Activated CD4-positive, alpha-beta memory T cell treated with anti-CD3 and anti-CD28 coated beads, Interleukin-2, amount 10 ng/mL, durations not matched to agents 7 days and 5 days (primary cell): ENCODE results near the gene ZNF608. TPM values are rescaled to one million over a fixed set of nuclear protein-coding genes. Genes with fewer than 3 reads are reported as not detected.

ENCODE experiments used
- CTCF ChIA-PET: fragments of 350-600 bp; sonication (Branson Sonifier 250); formaldehyde crosslinking; loops from one replicate; lab custom pipeline; 2021; ENCODE audit warnings: antibody characterized with exemption, inconsistent platforms; lab: Charles Lee
- POLR2A ChIA-PET: fragments of 350-600 bp; sonication (Branson Sonifier 250); formaldehyde crosslinking; loops from one replicate; lab custom pipeline; 2021; ENCODE audit warnings: antibody characterized with exemption; lab: Charles Lee
- DNase-seq: peaks from one replicate; pipeline ENCODE4 v3.0.0-alpha.2; 2020
- H3K27ac Mint-ChIP-seq: one replicate; pipeline ENCODE4 v1.8.0; 2021; ENCODE audit warnings: mild to moderate bottlenecking, mixed read lengths
- H3K27me3 Mint-ChIP-seq: one replicate; pipeline ENCODE4 v1.8.0; 2021; ENCODE audit warnings: mixed read lengths
- H3K36me3 Mint-ChIP-seq: one replicate; pipeline ENCODE4 v1.8.0; 2021; ENCODE audit warnings: low read depth, mixed read lengths
- H3K4me1 Mint-ChIP-seq: one replicate; pipeline ENCODE4 v1.8.0; 2021; ENCODE audit warnings: mixed read lengths
- H3K4me3 Mint-ChIP-seq: one replicate; pipeline ENCODE4 v1.8.0; 2021; ENCODE audit warnings: mild to moderate bottlenecking, mixed read lengths
- H3K9me3 Mint-ChIP-seq: one replicate; pipeline ENCODE4 v1.8.0; 2021; ENCODE audit warnings: mixed read lengths
- total RNA-seq, 2 experiments: library from RNA; stranded (reverse); gene quantifications; one replicate each; pipeline ENCODE4 v1.2.3, GENCODE V29; 2021

The ZNF608 gene
- total RNA-seq, 2 experiments from 2014 or later: not detected

GRCh38 chr5:124772457-124773200 lies 26.2 kb upstream of the ZNF608 start:
- H3K36me3 Mint-ChIP-seq: no peaks in the 10 kb centered on the region
- no peaks in the 10 kb centered on the region for H3K9me3 Mint-ChIP-seq
- ChIA-PET CTCF (no interaction called here), POLR2A (no interaction called here)
- H3K4me1 Mint-ChIP-seq: no peaks in the 10 kb centered on the region
- DNase-seq: no peak
- H3K27ac Mint-ChIP-seq: no peak overlapping the region
- no peak overlapping the region for H3K4me3 Mint-ChIP-seq
- H3K27me3 Mint-ChIP-seq: no peaks in the 10 kb centered on the region

GRCh38 chr5:124771761-124772160 lies 25.3 kb upstream of the ZNF608 start:
- ChIA-PET CTCF (no interaction called here), POLR2A (no interaction called here)
- no peak overlapping the region for H3K4me3 Mint-ChIP-seq
- H3K9me3 Mint-ChIP-seq: no peaks in the 10 kb centered on the region
- no peak for DNase-seq
- no peaks in the 10 kb centered on the region for H3K4me1 Mint-ChIP-seq
- no peak overlapping the region for H3K27ac Mint-ChIP-seq
- H3K27me3 Mint-ChIP-seq: no peaks in the 10 kb centered on the region
- H3K36me3 Mint-ChIP-seq: no peaks in the 10 kb centered on the region

- no peaks in the 10 kb centered on the region for H3K4me1 Mint-ChIP-seq
- no peak overlapping the region for H3K4me3 Mint-ChIP-seq
- H3K27ac Mint-ChIP-seq: no peak overlapping the region
- H3K36me3 Mint-ChIP-seq: no peaks in the 10 kb centered on the region
- DNase-seq: no peak
- CTCF ChIA-PET: no interaction called here
- POLR2A ChIA-PET: no interaction called here
- H3K9me3 Mint-ChIP-seq: no peaks in the 10 kb centered on the region
- no peaks in the 10 kb centered on the region for H3K27me3 Mint-ChIP-seq
Observed at GRCh38 chr5:124764992-124765611, 18.7 kb upstream of the ZNF608 start.

GRCh38 chr5:124764585-124764984 lies 18.1 kb upstream of the ZNF608 start:
- no peak for DNase-seq
- Mint-ChIP-seq H3K4me3 (no peak overlapping the region), H3K4me1 (no peaks in the 10 kb centered on the region), H3K9me3 (no peaks in the 10 kb centered on the region), H3K27me3 (no peaks in the 10 kb centered on the region), H3K36me3 (no peaks in the 10 kb centered on the region), H3K27ac (no peak overlapping the region)
- POLR2A ChIA-PET: no interaction called here
- CTCF ChIA-PET: no interaction called here

- POLR2A ChIA-PET: no interaction called here
Observed at GRCh38 chr5:124761010-124761409, 14.6 kb upstream of the ZNF608 start.

GRCh38 chr5:124760608-124761007 lies 14.2 kb upstream of the ZNF608 start:
- H3K4me1 Mint-ChIP-seq: no peaks in the 10 kb centered on the region

More at GRCh38 chr5:124761010-124761409, 14.6 kb upstream of the ZNF608 start:
- DNase-seq: no peak
- Mint-ChIP-seq H3K27ac (no peak overlapping the region), H3K4me1 (no peaks in the 10 kb centered on the region), H3K36me3 (no peaks in the 10 kb centered on the region), H3K4me3 (no peak overlapping the region), H3K9me3 (no peaks in the 10 kb centered on the region), H3K27me3 (no peaks in the 10 kb centered on the region)
- CTCF ChIA-PET: no interaction called here

GRCh38 chr5:124755565-124755964 lies 9.1 kb upstream of the ZNF608 start:
- Mint-ChIP-seq H3K27me3 (no peaks in the 10 kb centered on the region), H3K4me3 (no peak overlapping the region), H3K36me3 (no peaks in the 10 kb centered on the region), H3K27ac (no peak overlapping the region), H3K4me1 (no peaks in the 10 kb centered on the region), H3K9me3 (peaks cover 3% of the 10 kb centered on the region)
- no peak for DNase-seq
- POLR2A ChIA-PET: no interaction called here
- CTCF ChIA-PET: no interaction called here

More at GRCh38 chr5:124760608-124761007, 14.2 kb upstream of the ZNF608 start:
- Mint-ChIP-seq H3K27ac (no peak overlapping the region), H3K27me3 (no peaks in the 10 kb centered on the region), H3K36me3 (no peaks in the 10 kb centered on the region), H3K9me3 (no peaks in the 10 kb centered on the region), H3K4me3 (no peak overlapping the region)
- CTCF ChIA-PET: no interaction called here
- POLR2A ChIA-PET: no interaction called here
- DNase-seq: no peak

GRCh38 chr5:124755041-124755440 lies 8.6 kb upstream of the ZNF608 start:
- H3K4me3 Mint-ChIP-seq: no peak overlapping the region
- H3K36me3 Mint-ChIP-seq: no peaks in the 10 kb centered on the region
- CTCF ChIA-PET: no interaction called here
- H3K27me3 Mint-ChIP-seq: no peaks in the 10 kb centered on the region
- POLR2A ChIA-PET: no interaction called here
- H3K4me1 Mint-ChIP-seq: no peaks in the 10 kb centered on the region
- peaks cover 3% of the 10 kb centered on the region for H3K9me3 Mint-ChIP-seq
- no peak overlapping the region for H3K27ac Mint-ChIP-seq
- DNase-seq: no peak

- H3K4me1 Mint-ChIP-seq: no peaks in the 10 kb centered on the region
- DNase-seq: no peak
- peaks cover under 1% of the 10 kb centered on the region for H3K27me3 Mint-ChIP-seq
- ChIA-PET CTCF (no interaction called here), POLR2A (no interaction called here)
- H3K9me3 Mint-ChIP-seq: peaks cover 3% of the 10 kb centered on the region
- H3K4me3 Mint-ChIP-seq: no peak overlapping the region
- H3K27ac Mint-ChIP-seq: no peak overlapping the region
- H3K36me3 Mint-ChIP-seq: no peaks in the 10 kb centered on the region
Observed at GRCh38 chr5:124754206-124754927, 7.9 kb upstream of the ZNF608 start.

GRCh38 chr5:124752854-124753720 lies 6.6 kb upstream of the ZNF608 start:
- Mint-ChIP-seq H3K27ac (no peak overlapping the region), H3K4me3 (no peak overlapping the region), H3K4me1 (no peaks in the 10 kb centered on the region), H3K36me3 (no peaks in the 10 kb centered on the region), H3K9me3 (peaks cover 3% of the 10 kb centered on the region), H3K27me3 (peaks cover 12% of the 10 kb centered on the region)
- ChIA-PET CTCF (no interaction called here), POLR2A (no interaction called here)
- DNase-seq: no peak

- Mint-ChIP-seq H3K4me1 (no peaks in the 10 kb centered on the region), H3K9me3 (peaks cover 3% of the 10 kb centered on the region), H3K27me3 (peaks cover 32% of the 10 kb centered on the region), H3K36me3 (no peaks in the 10 kb centered on the region), H3K4me3 (no peak overlapping the region), H3K27ac (no peak overlapping the region)
- no peak for DNase-seq
- CTCF ChIA-PET: no interaction called here
- POLR2A ChIA-PET: no interaction called here
Observed at GRCh38 chr5:124751031-124751430, 4.6 kb upstream of the ZNF608 start.

GRCh38 chr5:124748687-124749594 lies 2.5 kb upstream of the ZNF608 start:
- Mint-ChIP-seq H3K4me1 (no peaks in the 10 kb centered on the region), H3K36me3 (no peaks in the 10 kb centered on the region), H3K4me3 (no peak overlapping the region), H3K9me3 (no peaks in the 10 kb centered on the region), H3K27ac (no peak overlapping the region), H3K27me3 (peaks cover 42% of the 10 kb centered on the region)
- POLR2A ChIA-PET: no interaction called here
- no peak for DNase-seq
- CTCF ChIA-PET: no interaction called here
